CD4-positive, alpha-beta T cell treated with Interleukin-15 for 4 hours (primary cell): ENCODE measurements around the gene SLC4A9.
A peak's percentile ranks its signal among the peaks of the same experiment; 100 is the strongest.
"Not testable (repeated sequence)": the region's sequence is repeated elsewhere in the genome, so short reads cannot be mapped to it uniquely, and the experiment has no call there.

Experiments
- DNase-seq: peaks from one replicate; pipeline ENCODE4 v3.0.0-alpha.2; 2020; ENCODE audit warnings: low spot score

SLC4A9 gene

DNA sequence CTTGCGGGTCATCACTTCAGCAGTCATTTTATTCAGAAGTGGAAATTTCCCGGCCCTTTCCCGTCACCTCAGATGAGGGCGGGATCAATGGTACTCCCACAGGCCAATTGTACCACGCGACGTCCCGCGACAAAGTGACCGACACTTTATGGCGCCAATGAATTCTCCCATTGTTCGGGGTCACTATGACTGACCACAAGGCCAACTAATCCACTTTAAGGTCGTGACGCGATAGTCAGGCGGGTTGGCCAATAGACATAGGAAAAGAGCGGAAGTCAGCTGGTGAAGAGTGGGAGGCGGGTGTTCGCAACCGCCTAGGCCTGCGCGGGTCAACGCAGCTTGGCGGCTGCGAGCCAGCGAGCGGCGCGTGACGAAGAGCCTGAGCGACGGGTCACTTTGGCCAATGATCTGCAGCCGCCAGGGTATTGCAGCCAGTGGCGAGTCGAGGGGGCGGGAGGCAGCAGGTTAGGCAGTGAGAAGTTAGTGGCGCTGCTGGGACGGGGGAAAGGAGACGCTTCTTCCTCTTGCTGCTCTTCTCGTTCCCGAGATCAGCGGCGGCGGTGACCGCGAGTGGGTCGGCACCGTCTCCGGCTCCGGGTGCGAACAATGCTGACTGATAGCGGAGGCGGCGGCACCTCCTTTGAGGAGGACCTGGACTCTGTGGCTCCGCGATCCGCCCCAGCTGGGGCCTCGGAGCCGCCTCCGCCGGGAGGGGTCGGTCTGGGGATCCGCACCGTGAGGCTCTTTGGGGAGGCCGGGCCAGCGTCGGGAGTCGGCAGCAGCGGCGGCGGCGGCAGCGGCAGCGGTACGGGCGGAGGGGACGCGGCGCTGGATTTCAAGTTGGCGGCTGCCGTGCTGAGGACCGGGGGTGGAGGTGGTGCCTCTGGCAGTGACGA, 41.6 kb downstream of the SLC4A9 start, which contains the start of gene ANKHD1:
Gene ANKHD1, plus strand, starts transcription at position 472 of the 896 bp plus-strand sequence. Its CDS starts 135 bp downstream, at position 607.
- peak; percentile 100 for DNase-seq

GRCh38 chr5:140402258-140403074, 42.5 kb downstream of the SLC4A9 start:
- peak; percentile 29 for DNase-seq

DNA sequence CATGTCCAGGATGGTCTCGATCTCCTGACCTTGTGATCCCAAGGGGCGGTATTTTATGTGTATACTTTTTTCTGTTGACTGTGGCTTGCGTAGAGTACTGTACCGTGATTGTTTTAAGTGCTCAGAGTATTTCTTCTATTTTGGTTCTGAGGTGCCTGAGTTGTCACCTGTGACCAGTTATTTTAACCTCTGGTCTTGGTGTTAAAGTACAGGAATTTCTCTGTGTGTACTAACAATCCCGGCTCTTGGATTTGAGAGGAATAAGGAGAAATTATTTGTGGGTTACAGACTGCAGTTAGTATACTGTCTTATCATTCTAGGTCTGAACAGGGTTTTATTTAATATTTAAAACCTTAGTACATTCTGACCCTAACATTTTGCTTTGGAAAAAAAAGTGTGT, 43.6 kb downstream of the SLC4A9 start:
- DNase-seq, result no peak

DNA sequence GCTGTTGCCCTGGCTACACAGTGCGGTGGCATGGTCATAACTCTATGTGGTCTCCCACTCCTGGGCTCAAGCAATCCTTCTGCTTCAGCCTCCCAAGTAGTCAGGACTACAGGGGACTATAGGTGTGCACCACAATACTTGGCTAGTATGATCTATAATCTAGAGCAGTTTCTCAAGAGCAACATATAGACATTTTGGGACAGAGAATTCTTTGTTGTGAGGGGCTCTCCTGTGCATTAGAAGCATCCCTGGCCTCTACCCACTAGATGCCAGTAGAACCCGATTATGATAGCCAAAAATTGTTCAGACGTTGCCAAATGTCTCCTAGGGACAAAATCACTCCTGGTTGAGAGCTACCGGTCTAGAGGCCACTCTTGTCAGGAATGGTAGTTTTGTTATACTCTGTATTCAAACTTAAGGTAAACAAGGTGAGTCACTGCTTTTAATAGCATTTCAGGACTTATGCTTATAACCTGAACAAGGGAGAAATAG, 48.8 kb downstream of the SLC4A9 start:
- DNase-seq, result no peak

- DNase-seq, result no peak
These were observed 53.2 kb downstream of the SLC4A9 start for GRCh38 chr5:140413230-140413629.

- DNase-seq, result no peak
These were observed 57.2 kb downstream of the SLC4A9 start for GRCh38 chr5:140417235-140417634.

- DNase-seq, result no peak
These were observed 59.0 kb downstream of the SLC4A9 start for GRCh38 chr5:140418862-140419520.

GRCh38 chr5:140420226-140420570, 60.2 kb downstream of the SLC4A9 start:
- DNase-seq, result no peak

DNA sequence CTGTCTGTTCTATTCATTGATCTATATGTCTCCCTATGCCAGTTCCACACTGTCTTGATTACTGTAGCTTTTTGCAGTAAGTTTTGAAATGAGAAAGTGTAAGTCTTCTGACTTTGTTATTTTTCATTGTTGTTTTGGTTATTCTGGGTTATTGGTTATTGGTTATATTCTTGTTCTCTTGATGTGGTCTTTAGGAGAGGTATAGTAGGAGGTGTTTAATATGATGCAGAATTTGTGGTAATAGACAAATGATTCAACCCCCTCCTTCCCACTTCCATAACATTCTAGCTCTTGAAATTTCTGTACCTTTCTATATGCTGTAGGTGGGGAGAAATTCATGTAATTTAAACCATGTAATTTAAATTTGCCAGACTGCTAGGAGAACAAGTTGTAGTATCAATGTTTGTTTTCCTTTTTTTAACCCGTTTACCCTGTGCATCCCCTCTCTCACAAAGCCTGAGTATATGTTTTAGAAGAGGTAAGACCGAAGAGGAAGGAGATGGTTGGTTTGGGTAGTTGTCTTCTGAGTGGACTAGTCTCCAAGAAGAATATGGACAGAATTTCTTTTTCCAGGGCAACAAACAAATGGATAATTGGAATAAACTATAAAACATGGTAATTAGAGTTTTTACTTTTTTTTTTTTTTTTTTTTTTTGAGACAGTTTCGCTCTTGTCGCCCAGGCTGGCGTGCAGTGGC, 60.8 kb downstream of the SLC4A9 start:
- no peak for DNase-seq

DNA sequence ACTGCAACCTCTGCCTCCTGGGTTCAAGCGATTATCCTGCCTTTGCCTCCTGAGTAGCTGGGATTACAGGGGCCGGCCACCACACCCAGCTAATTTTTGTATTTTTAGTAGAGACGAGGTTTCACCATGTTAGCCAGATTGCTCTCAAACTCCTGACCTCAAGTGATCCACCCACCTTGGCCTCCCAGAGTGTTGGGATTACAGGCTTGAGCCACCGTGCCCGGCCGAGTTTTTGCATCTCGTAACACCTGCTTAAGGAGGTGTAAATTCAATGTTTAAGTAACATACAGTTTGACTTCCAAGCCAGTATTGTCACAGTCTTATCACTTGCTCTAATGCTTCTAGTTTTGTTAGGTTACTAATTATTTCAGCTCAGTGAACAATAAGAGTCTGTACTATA, 61.4 kb downstream of the SLC4A9 start:
- not testable (repeated sequence) for DNase-seq

DNA sequence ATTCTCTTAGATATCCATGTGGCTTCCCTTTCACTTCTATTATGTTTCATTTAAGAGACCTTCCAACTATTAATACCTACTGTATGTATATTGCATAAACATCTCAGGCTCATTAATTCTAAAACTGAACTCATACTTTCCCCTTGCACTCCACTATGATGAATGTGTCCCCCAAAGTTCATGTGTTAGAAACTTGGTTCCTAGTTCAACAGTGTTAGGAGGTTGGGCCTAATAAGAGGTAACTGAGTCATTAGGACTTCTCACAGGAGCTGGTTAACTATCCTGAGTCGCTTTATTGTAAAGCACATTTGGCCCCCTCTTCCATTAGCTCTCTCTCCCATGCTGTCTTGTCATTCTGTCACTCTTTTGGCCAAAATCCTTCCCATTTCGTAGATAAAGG, 63.6 kb downstream of the SLC4A9 start:
- no peak for DNase-seq

DNA sequence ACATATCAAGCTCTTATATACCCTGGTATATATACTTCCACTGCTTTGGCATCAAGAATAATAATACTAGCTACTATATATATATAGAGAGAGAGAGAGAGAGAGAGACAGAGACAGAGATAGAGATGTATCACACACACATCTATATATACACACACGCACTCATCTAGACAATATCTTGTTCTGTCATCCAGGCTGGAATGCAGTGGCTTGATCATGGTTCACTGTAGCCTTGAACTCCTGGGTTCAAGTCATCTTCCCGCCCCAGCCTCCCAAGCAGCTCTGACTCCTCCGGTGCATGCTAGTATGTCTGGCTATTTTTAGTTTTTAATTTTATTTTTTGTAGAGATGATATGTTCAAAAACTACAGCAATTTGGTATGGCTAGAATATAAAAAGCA, 64.1 kb downstream of the SLC4A9 start:
- no peak for DNase-seq
